ENCODE data around the gene INO80D. TPM values are rescaled to one million over a fixed set of nuclear protein-coding genes. Genes with fewer than 3 reads are reported as not detected.

INO80D gene
- total and polyA plus RNA-seq, 2 of the 13 experiments (the other 11 are each of a cell fraction or from before 2014, with no cell fraction given), result 7.6 to 7.9 TPM

- TF ChIP-seq HMGXB4 (CRISPR knock-in tag; IDR thresholded peaks at IDR 0.05; ENCODE audit: borderline replicate concordance in 1 of 2, low read depth in 1 of 2), result peak in 1 of 2 experiments; percentile 27; a peak in 1 of 4 replicates
- TF ChIP-seq ZNF724P (CRISPR knock-in tag; IDR thresholded peaks at IDR 0.05; ENCODE audit: borderline replicate concordance), result no peak
- peak; percentile 63; the same call in 1 of the 2 replicates for TF ChIP-seq TFAP4 (IDR thresholded peaks at IDR 0.05; ENCODE audit: borderline replicate concordance, low read depth)
- TF ChIP-seq STAG1 (CRISPR knock-in tag; IDR thresholded peaks at IDR 0.05), result peak; percentile 81
- 0 out of 2 replicates have a peak, but pooled peaks have one; percentile 38 for TF ChIP-seq ZNF468 (CRISPR knock-in tag; IDR thresholded peaks at IDR 0.05)
- TF ChIP-seq SAP130 (CRISPR knock-in tag; IDR thresholded peaks at IDR 0.05; ENCODE audit: low read depth), result peak; percentile 23; the same call in 1 of the 2 replicates
- TF ChIP-seq KLF12 (CRISPR knock-in tag; IDR thresholded peaks at IDR 0.05; ENCODE audit: borderline replicate concordance), result no peak
- peak; percentile 50 for TF ChIP-seq ZNF687 (CRISPR knock-in tag; IDR thresholded peaks at IDR 0.05)
- no peak for TF ChIP-seq ZNF121 (CRISPR knock-in tag; IDR thresholded peaks at IDR 0.05)
- TF ChIP-seq MIER3 (CRISPR knock-in tag; IDR thresholded peaks at IDR 0.05; ENCODE audit: borderline replicate concordance), result no peak
- TF ChIP-seq HOMEZ (CRISPR knock-in tag; IDR thresholded peaks at IDR 0.05; ENCODE audit: low read depth), result 0 out of 2 replicates have a peak, but pooled peaks have one; percentile 21
- TF ChIP-seq CTCF (CRISPR knock-in tag; IDR thresholded peaks at IDR 0.05), result peak; percentile 82
- peak; percentile 28; the same call in 1 of the 2 replicates for TF ChIP-seq ZFP1 (CRISPR knock-in tag; IDR thresholded peaks at IDR 0.05)
- no peak for TF ChIP-seq ZGPAT (CRISPR knock-in tag; IDR thresholded peaks at IDR 0.05)
Observed at GRCh38 chr2:206004004-206004693, 81.8 kb downstream of the INO80D start (continued).

Measured in HepG2 (cell line).